Measurements from ENCODE around the gene IQCE.

Gene IQCE

DNA sequence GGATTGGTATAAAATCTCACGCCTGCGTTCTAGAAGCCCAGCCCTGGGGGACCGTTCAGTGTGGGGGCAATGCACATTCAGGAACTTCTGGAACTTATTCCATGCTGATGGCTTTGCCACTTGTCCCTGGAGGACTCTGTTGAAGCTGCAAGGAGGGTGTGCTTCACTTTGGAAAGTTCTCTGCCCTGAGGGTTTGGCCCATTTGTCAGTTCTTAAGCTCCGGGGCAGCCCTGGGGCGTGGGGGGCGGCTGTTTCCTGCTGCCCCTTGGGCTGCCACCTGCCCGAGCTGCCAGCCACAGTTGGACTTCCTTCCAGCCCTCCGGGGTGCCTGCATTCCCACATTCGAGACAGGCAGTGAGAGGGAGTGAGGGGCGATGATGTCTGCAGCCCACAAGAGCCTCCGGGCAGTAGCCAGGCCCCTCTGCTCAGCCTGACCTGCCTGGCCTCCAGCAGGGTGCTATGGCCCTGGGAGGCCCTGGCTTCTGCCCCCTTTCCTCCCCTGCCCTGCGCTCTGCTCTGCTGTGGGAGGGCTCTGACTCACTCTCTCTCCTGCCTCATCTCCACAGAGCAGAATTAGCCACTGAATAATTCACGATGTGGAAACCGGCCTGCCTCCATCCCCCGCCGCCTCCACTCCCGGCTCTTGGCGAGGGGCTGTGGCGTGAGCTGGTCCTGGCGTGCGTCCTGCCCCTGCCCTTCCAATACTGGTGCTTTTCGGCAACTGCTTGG is 74.9 kb downstream of the IQCE start:
- no peak for DNase-seq (ENCODE audit: low spot score in 2 of 2)
- H3K9me3 Mint-ChIP-seq = no peaks in the 10 kb centered on the region
- H3K4me1 Mint-ChIP-seq = peaks cover 30% of the 10 kb centered on the region
- H3K27ac Mint-ChIP-seq (ENCODE audit: low read depth) = no peak overlapping the region
- H3K36me3 Mint-ChIP-seq (ENCODE audit: insufficient read depth) = peaks cover 6% of the 10 kb centered on the region
- H3K27me3 Mint-ChIP-seq = no peaks in the 10 kb centered on the region
- ATAC-seq (replicated peaks; ENCODE audit: extremely low read depth, poor library complexity, severe bottlenecking) = no peak
- peak overlapping the region; percentile 91 for H3K4me3 Mint-ChIP-seq

DNA sequence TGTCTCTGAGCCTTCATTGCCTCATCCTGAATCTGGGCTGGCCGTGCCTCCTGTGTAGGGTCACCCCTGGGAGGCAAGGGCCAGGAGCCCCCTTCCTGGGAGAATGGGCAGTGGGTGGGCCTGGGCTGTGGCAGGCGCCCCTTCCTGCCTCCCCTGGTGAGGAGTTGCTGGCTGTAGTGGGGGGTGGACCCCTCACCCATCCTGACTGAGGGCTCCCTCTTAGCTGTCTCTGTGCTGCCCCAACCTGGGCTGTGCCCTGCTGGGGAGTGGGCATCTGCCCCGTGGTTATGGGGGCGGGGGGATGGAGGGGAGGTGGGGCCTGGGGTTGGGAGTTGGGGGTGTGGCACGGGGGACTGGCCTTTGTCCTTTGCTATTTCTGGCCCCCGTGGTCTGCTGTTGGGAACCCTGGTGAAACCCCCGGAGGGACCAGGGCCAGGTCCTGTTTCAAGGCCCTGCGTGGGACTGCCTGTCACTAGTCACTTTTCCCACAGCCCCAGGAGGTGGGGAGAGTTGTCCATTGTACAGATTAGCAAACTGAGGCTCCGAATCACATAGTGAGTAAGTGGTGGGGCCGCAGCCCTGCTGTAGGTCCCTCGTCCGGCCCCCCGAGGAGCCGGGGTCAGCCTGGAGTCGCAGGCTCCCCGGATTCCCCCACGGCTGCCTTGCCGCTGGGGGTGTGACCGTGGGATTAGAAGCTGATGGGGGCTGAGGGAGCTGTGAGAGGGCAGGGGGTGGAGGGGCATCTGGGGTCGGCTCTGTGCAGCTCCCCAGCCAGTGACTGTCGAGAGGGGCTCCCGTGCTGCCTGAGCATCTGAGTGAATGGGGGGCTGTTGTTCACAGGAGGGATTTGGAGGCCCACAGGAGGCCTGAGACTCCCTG is 75.7 kb downstream of the IQCE start:
- Mint-ChIP-seq H3K27me3 (no peaks in the 10 kb centered on the region), H3K9me3 (no peaks in the 10 kb centered on the region), H3K4me1 (peaks cover 30% of the 10 kb centered on the region), H3K27ac (ENCODE audit: low read depth) (no peak overlapping the region), H3K36me3 (ENCODE audit: insufficient read depth) (peaks cover 6% of the 10 kb centered on the region), H3K4me3 (peak overlapping the region; percentile 91)
- ATAC-seq (replicated peaks; ENCODE audit: extremely low read depth, poor library complexity, severe bottlenecking) = no peak
- no peak for DNase-seq (ENCODE audit: low spot score in 2 of 2)

DNA sequence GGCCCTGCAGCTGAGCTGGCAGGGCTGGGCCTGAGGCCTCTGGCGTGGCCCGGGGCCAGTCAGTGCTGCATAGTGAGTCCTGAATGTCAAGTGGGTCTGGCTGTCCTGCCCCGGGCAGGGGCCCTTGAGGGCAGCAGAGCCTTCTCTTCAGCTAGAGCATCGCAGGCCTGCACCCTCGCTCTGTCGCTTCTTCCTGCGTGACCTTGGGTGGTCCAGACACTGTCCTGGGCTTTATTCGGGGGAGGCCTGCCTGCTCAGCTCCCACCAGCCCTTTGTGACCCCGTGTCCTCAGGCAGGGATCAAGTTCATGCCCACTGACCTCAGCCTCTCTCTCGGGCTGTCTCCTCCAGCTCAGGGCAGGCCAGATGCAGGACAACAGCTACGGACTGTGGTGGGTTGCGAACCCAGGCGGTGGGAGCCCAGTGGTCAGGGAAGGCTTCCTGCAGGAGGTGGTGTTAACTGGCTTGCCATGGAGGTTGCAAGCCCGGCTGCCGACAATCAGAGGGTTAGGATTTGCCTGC is 76.4 kb downstream of the IQCE start:
- no peak for DNase-seq (ENCODE audit: low spot score in 2 of 2)
- no peaks in the 10 kb centered on the region for H3K9me3 Mint-ChIP-seq
- no peak for ATAC-seq (replicated peaks; ENCODE audit: extremely low read depth, poor library complexity, severe bottlenecking)
- peaks cover 30% of the 10 kb centered on the region for H3K4me1 Mint-ChIP-seq
- H3K4me3 Mint-ChIP-seq = peak overlapping the region; percentile 16
- no peaks in the 10 kb centered on the region for H3K27me3 Mint-ChIP-seq
- no peak overlapping the region for H3K27ac Mint-ChIP-seq (ENCODE audit: low read depth)
- peaks cover 6% of the 10 kb centered on the region for H3K36me3 Mint-ChIP-seq (ENCODE audit: insufficient read depth)

DNA sequence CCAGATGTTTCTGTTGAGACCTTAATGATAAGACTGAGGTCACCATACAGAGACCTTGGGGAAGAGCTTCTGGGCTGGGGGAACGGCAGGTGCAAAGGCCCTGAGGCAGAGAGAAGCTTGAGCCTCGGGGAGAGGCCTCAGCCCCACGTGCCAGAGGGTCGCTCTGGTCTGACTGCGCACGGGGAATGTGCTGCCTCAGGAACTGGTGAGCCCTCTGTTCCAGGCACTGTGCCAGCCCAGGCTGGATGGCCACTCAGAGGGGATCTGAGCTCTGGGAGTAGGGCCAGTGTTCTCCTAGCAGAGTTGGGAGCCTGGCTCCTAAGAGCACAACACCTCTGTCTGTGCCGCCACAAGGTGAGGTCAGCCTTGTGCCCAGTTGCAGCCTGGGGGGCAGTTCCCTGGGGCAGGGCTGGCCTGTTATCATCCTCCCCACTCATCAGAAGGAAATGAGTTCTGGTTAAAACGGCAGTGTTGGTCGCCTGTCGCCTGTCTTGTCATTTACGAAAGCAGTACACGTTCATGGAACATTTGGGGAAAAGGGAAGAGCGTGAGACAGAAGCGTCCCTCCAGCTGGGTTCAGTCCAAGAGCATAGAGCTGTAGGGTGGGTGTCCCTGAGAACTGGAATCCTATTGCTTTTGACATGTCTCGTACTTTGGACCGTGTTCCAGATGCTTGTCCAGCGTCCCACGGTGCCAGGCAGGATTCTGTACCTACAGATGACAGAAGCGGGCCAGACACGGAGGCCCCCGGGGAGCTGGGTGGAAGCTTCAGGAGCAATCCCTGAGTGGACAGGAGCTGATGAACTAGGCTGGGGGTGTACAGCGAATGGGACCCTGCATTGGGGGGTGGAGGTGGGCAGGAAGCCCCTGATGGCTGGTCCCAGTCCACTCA is 77.3 kb downstream of the IQCE start:
- H3K4me1 Mint-ChIP-seq = peaks cover 28% of the 10 kb centered on the region
- H3K36me3 Mint-ChIP-seq (ENCODE audit: insufficient read depth) = peaks cover 6% of the 10 kb centered on the region
- H3K4me3 Mint-ChIP-seq = no peak overlapping the region
- no peak overlapping the region for H3K27ac Mint-ChIP-seq (ENCODE audit: low read depth)
- H3K27me3 Mint-ChIP-seq = no peaks in the 10 kb centered on the region
- ATAC-seq (replicated peaks; ENCODE audit: extremely low read depth, poor library complexity, severe bottlenecking) (no peak), DNase-seq (ENCODE audit: low spot score in 2 of 2) (no peak)
- H3K9me3 Mint-ChIP-seq = no peaks in the 10 kb centered on the region

DNA sequence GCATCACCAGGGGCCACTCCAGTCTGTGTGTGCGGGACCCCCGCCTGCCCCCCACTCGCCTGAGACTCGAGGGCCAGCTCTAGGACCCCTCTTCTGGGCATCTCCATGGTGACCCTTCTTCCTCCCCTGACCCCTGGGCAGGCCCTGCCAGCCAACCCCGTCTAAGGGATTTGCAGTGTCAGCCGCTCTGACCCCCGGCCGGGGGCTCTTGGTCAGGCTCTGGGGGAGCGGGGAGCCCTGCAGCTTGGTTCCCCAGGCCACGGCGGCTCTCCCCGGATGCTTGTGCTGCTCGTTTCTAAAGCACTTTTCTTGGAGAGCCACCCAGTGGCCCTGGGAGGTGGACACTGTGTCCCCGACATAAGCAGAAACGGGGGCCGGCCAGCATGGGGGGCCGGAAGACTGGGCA is 78.3 kb downstream of the IQCE start:
- Mint-ChIP-seq H3K27ac (ENCODE audit: low read depth) (no peak overlapping the region), H3K9me3 (no peaks in the 10 kb centered on the region), H3K4me1 (peaks cover 24% of the 10 kb centered on the region), H3K27me3 (no peaks in the 10 kb centered on the region), H3K36me3 (ENCODE audit: insufficient read depth) (peaks cover 6% of the 10 kb centered on the region), H3K4me3 (no peak overlapping the region)
- DNase-seq (ENCODE audit: low spot score in 2 of 2) (no peak), ATAC-seq (replicated peaks; ENCODE audit: extremely low read depth, poor library complexity, severe bottlenecking) (no peak)

DNA sequence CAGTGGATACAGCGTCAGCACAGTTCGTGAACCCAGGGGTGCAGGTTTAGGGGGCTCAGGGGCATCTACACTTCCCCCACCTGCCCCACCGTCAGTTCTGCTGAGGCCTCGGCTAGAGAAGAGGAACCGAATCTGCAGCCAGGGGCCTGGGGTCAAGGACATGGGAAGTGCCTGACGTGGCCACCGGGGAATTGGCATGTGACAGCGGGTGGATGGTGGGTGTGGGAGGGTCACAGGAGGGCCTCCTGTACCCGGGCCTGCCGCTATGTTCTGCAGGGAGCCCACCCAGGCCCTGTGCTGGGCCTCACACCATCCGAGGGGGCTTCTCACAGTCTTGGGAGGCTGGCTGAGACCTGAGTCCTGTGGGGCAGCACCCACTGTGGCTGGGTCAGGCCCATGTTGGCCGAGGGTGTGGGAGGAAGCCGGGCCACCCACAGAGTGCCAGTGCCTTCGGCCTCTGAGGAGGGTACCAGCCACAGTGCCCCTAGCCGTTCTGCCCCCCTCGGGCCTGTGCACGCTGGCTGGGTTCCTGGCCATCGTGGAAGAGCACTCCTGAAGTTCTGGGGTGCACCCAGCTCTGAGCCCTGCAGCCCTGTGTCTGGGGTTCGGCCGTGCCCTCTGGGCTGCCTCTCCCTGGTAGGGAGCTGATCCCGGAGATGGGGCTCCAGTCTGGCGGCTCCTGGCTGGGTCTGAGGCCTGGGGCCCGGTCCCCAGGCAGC is 78.9 kb downstream of the IQCE start:
- ATAC-seq (replicated peaks; ENCODE audit: extremely low read depth, poor library complexity, severe bottlenecking) (no peak), DNase-seq (ENCODE audit: low spot score in 2 of 2) (no peak)
- Mint-ChIP-seq H3K27me3 (no peaks in the 10 kb centered on the region), H3K4me3 (no peak overlapping the region), H3K9me3 (no peaks in the 10 kb centered on the region), H3K36me3 (ENCODE audit: insufficient read depth) (peaks cover 4% of the 10 kb centered on the region), H3K4me1 (peaks cover 20% of the 10 kb centered on the region), H3K27ac (ENCODE audit: low read depth) (peak overlapping the region; percentile 76)

DNA sequence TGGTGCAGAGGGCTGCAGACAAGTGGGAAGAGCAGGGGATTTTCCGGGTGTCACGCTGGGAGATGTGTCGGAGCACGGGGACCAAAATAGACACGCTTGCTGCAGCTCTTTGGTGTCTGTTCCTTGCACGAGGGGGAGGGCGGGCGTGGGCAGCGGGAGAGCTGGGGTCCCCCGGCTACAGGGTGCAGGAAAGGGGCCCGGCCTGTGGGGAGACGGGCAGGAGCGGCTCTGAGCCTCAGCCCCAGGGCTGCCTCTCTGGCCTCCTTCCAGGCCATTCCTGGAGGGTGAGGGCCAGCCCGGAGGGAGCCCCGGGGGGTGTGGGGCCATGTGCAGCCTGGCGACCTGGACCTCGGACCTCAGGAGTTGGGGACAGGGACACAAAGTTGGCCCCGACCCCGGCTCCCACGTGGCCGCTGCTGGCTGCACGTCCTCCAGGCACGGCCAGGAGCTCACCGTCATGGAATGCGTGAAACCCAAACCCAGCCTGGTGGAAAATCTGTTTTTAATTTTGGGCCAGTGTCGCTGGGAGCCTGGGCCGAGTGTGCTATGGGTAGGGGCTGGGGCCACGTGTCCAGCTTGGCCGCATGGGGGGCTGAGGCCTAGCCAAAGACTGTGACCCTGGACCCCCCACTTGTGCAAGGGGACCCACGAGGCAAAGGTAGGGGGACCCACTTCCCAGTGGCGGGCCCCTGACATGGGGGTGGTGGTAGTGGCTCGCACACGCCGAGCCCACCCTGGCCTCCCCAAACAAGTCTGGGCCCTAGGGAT is 79.6 kb downstream of the IQCE start:
- ATAC-seq (replicated peaks; ENCODE audit: extremely low read depth, poor library complexity, severe bottlenecking) (no peak), DNase-seq (ENCODE audit: low spot score in 2 of 2) (no peak)
- H3K4me3 Mint-ChIP-seq = no peak overlapping the region
- H3K9me3 Mint-ChIP-seq = no peaks in the 10 kb centered on the region
- peak overlapping the region; percentile 76 for H3K27ac Mint-ChIP-seq (ENCODE audit: low read depth)
- no peaks in the 10 kb centered on the region for H3K27me3 Mint-ChIP-seq
- H3K4me1 Mint-ChIP-seq = peaks cover 15% of the 10 kb centered on the region
- peaks cover 4% of the 10 kb centered on the region for H3K36me3 Mint-ChIP-seq (ENCODE audit: insufficient read depth)

DNA sequence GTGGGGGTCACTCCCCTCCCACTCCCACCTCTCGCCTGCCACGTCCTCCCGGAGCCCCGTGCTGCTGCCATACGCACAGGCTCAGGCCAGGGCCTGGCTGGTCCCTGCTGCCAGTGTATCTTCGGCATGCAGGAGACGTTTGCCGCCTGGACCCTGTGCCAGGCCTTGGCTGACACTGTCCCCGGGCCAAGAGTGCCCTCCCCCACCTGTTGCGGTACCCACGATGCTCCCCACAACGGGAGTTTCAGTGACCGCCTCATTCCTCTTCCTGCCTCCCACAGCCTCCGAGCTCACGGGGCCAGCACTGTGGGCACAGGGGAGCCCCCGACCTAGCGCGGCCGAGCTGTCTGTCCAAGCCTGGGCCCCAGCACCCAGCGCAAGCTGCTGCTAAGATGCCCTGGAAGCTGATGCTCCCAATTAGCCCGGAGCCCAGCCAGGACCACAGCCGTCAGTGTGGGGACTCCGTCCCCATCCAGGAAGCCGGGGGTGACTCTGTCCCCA is 80.5 kb downstream of the IQCE start:
- H3K9me3 Mint-ChIP-seq = no peaks in the 10 kb centered on the region
- peaks cover 4% of the 10 kb centered on the region for H3K36me3 Mint-ChIP-seq (ENCODE audit: insufficient read depth)
- H3K27me3 Mint-ChIP-seq = no peaks in the 10 kb centered on the region
- DNase-seq (ENCODE audit: low spot score in 2 of 2) (no peak), ATAC-seq (replicated peaks; ENCODE audit: extremely low read depth, poor library complexity, severe bottlenecking) (no peak)
- no peak overlapping the region for H3K27ac Mint-ChIP-seq (ENCODE audit: low read depth)
- H3K4me3 Mint-ChIP-seq = no peak overlapping the region
- H3K4me1 Mint-ChIP-seq = peaks cover 18% of the 10 kb centered on the region

DNA sequence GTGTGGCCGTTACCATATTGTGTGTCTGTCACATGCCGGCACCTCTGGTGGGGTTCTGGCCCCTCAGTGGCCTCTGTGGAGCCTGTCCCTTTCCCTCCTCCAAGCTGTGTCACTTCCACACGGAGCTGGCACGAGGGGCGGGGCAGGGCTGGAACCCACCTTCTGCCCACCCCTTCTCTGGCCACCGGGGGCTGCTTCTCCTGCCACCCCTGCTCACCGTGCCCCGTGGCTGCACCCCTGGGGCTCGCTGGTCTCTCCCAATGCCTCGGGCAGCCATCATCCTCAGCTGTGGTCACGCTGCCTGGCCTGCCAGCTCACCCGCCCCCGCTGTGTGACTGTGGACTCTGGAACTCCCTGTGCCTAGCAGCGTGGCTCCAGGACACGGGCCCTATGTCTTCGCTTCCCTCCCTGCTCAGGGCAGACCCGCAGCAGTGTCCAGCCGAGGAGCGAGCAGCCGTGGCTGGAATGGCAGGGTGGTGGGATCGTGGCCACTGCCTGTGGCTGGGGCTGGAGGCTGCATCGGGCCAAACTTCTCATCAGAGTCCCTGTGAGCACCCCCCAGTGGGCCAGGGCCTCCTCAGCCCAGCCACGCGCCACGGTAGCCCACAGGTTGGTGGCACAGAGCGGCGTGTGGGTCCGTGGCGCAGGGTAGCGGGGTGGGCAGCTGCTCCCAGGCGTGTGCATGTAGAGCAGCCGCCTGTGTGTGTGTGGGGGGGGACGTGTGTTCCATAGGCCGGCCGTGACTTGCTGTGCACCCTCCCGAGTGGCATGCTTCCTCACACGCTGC is 81.1 kb downstream of the IQCE start:
- Mint-ChIP-seq H3K36me3 (ENCODE audit: insufficient read depth) (peaks cover 3% of the 10 kb centered on the region), H3K4me1 (peaks cover 23% of the 10 kb centered on the region), H3K4me3 (no peak overlapping the region), H3K27me3 (no peaks in the 10 kb centered on the region), H3K27ac (ENCODE audit: low read depth) (no peak overlapping the region), H3K9me3 (no peaks in the 10 kb centered on the region)
- DNase-seq (ENCODE audit: low spot score in 2 of 2) (no peak), ATAC-seq (replicated peaks; ENCODE audit: extremely low read depth, poor library complexity, severe bottlenecking) (no peak)

DNA sequence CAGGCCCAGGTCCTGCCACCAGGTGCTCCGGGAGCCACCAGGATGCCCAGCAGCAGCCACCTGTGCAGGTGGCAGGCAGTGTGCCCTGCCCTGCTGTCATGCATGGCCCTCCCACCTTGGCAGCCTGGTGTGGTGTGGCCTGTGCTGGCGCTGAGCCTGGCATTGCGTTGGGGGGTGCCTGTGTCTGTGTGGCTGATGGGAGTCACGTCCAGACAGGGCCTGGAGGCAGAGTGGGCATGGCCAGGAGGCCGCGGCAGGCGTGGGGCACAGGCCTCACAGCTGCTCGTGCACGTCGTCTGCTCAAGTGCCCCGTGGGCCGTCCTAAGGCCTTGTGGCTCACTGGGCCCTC is 81.7 kb downstream of the IQCE start:
- Mint-ChIP-seq H3K9me3 (no peaks in the 10 kb centered on the region), H3K27me3 (no peaks in the 10 kb centered on the region), H3K27ac (ENCODE audit: low read depth) (no peak overlapping the region), H3K36me3 (ENCODE audit: insufficient read depth) (peaks cover 2% of the 10 kb centered on the region), H3K4me1 (peaks cover 29% of the 10 kb centered on the region), H3K4me3 (no peak overlapping the region)
- DNase-seq (ENCODE audit: low spot score in 2 of 2) (no peak), ATAC-seq (replicated peaks; ENCODE audit: extremely low read depth, poor library complexity, severe bottlenecking) (no peak)

DNA sequence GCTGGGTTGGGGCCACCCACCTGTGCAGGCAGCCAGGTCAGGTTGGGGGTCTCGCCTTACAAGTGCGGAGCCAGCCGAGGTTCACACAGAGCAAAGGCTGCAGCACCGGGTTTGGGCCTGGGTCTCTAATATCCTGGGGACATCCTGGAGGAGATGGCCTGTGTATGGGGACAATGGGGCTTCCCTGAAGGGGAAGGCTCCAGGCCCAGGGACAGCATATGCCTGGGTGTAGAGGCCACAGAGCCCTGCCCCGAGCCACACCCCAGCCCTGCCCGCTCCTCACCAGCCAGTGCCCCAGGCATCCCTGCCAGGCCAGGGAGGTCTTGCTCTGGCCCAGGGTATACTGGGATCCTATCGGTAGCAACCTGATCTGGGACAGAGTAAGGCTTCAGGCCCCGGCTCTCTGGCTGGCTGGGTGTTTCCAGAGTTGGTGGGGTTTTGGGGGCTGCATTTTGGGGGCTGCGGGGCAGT is 82.1 kb downstream of the IQCE start:
- H3K4me3 Mint-ChIP-seq = no peak overlapping the region
- peaks cover 2% of the 10 kb centered on the region for H3K36me3 Mint-ChIP-seq (ENCODE audit: insufficient read depth)
- ATAC-seq (replicated peaks; ENCODE audit: extremely low read depth, poor library complexity, severe bottlenecking) (no peak), DNase-seq (ENCODE audit: low spot score in 2 of 2) (no peak)
- H3K4me1 Mint-ChIP-seq = peaks cover 33% of the 10 kb centered on the region
- H3K27me3 Mint-ChIP-seq = no peaks in the 10 kb centered on the region
- no peak overlapping the region for H3K27ac Mint-ChIP-seq (ENCODE audit: low read depth)
- no peaks in the 10 kb centered on the region for H3K9me3 Mint-ChIP-seq

Measured in central memory CD8-positive, alpha-beta T cell (primary cell).